Panc1 (cell line): ENCODE results near the gene MSRB3.
"Not testable (repeated sequence)": the region's sequence is repeated elsewhere in the genome, so short reads cannot be mapped to it uniquely, and the experiment has no call there.

Experiments
- CTCF ChIP-seq: fragments of 450-650 bp; IDR thresholded peaks from 2 replicates; pipeline ENCODE4 v1.5.1; 2017; ENCODE audit warnings: mild to moderate bottlenecking
- REST ChIP-seq, 2 experiments: IDR thresholded peaks; 2 replicates each; pipeline ENCODE4 v1.6.1; 2011 to 2012; ENCODE audit warnings: low read depth in 2 of 2, control low read depth in 1 of 2, low read length in 1 of 2, mild to moderate bottlenecking in 1 of 2, moderate library complexity in 1 of 2; ENCODE audit not compliant: insufficient read depth in 1 of 2

GRCh38 chr12:65483891-65484516 lies 205.5 kb downstream of the MSRB3 start:
- TF ChIP-seq CTCF; REST (IDR thresholded peaks at IDR 0.05; ENCODE audit: insufficient read depth in 1 of 2, low read depth in 2 of 2, low read length in 1 of 2): not testable (repeated sequence)
